Right forelimb (tissue), 1 donor: ENCODE data around the gene SEBOX.

Experiments used
- DNase-seq: peaks from one replicate; pipeline ENCODE4 v3.0.0-alpha.2; 2018

SEBOX gene

GRCh38 chr17:28392491-28392890 lies 27.5 kb upstream of the SEBOX start:
- no peak for DNase-seq

GRCh38 chr17:28391401-28391800 lies 26.4 kb upstream of the SEBOX start:
- no peak for DNase-seq

GRCh38 chr17:28390984-28391383 lies 26.0 kb upstream of the SEBOX start:
- no peak for DNase-seq

GRCh38 chr17:28390563-28390962 lies 25.6 kb upstream of the SEBOX start:
- DNase-seq: no peak

- no peak for DNase-seq
Observed at GRCh38 chr17:28390141-28390540, 25.1 kb upstream of the SEBOX start.

- DNase-seq: no peak
Observed at GRCh38 chr17:28388106-28388505, 23.1 kb upstream of the SEBOX start.

GRCh38 chr17:28386391-28386790 lies 21.4 kb upstream of the SEBOX start:
- peak; percentile 9 for DNase-seq

- no peak for DNase-seq
Observed at GRCh38 chr17:28385406-28385805, 20.4 kb upstream of the SEBOX start.

GRCh38 chr17:28385037-28385400 lies 20.0 kb upstream of the SEBOX start:
- no peak for DNase-seq

GRCh38 chr17:28384281-28385036 lies 19.5 kb upstream of the SEBOX start:
- DNase-seq: no peak

- no peak for DNase-seq
Observed at GRCh38 chr17:28381141-28381825, 16.3 kb upstream of the SEBOX start.

GRCh38 chr17:28379814-28380801 lies 15.1 kb upstream of the SEBOX start:
- DNase-seq: no peak

GRCh38 chr17:28372945-28373274 lies 7.9 kb upstream of the SEBOX start:
- DNase-seq: no peak

GRCh38 chr17:28372203-28372944 lies 7.4 kb upstream of the SEBOX start:
- DNase-seq: no peak

- peak; percentile 85 for DNase-seq
Observed at GRCh38 chr17:28371245-28372202, 6.5 kb upstream of the SEBOX start, which contains the start of gene SARM1. TSS of gene SARM1 (plus strand) at chr17:28371694. CDS start at chr17:28372033, 339 bp downstream.

- no peak for DNase-seq
Observed at GRCh38 chr17:28370744-28371103, 5.7 kb upstream of the SEBOX start.

GRCh38 chr17:28370035-28370743 lies 5.2 kb upstream of the SEBOX start, which contains the start of gene VTN:
TSS of gene VTN (minus strand) at chr17:28370307. CDS start at chr17:28370203, 104 bp downstream.
- DNase-seq: no peak

- DNase-seq: no peak
Observed at GRCh38 chr17:28369684-28370034, 4.7 kb upstream of the SEBOX start.

GRCh38 chr17:28368915-28369683 lies 4.1 kb upstream of the SEBOX start:
- no peak for DNase-seq

- no peak for DNase-seq
Observed at GRCh38 chr17:28368306-28368831, 3.4 kb upstream of the SEBOX start.
